Measurements from ENCODE around the gene PLA2G4D. TPM values are rescaled to one million over a fixed set of nuclear protein-coding genes. Genes with fewer than 3 reads are reported as not detected.

The PLA2G4D gene
- total RNA-seq, 1 donor from 2014 or later = 0.13 TPM

GRCh38 chr15:42020713-42021273 lies 73.6 kb downstream of the PLA2G4D start, which contains the start of gene PLA2G4E:
PLA2G4E (minus strand) TSS chr15:42021042; CDS start chr15:42021030, 12 bp downstream.
- no peak for DNase-seq (ENCODE audit: low spot score)

DNA sequence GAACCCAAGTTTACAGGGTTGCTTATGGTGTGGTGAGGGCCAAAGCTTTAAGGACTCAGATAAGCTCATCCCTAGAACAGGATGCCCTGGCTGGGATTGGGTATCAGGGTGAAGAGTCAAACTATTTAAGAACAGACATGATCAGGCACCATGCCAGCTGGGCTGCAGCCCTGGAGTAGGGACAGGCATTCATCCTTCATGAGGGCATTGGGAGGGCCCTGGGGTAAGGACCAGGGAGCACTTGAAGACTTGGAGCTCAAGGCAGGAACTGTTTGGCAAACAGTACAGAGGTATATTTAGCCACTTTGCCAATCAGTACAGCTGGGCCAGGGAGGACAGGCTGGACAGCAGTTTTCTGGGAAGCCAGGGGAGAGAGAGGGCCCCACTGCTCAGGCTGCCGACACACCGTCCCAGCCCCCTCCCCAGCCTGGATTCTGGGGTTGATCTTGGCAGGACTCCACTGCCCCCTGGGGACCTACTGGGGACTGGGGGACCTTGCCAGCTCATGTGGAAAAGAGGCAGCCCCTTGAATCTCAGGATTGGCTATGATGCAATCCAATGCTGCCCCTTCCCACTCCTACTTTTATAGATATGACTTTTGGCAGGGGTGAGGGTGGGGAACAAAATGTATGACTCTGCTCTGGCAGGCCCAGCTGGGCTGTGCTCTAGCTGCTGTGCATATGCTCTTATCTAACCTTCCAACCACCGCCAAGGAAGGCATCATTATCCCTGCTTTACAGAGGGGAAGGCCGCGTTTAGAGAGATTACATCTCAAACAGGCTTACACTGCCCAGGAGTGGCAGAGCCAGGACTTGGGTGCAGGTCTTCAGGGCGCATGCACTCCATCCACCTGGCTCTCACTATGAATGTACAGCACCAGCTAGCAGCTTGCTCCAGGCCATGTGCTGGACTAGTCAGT lies 75.8 kb downstream of the PLA2G4D start:
- DNase-seq (ENCODE audit: low spot score) = no peak

Other genes starting within 250 kb of the PLA2G4D start
- gene SPTBN5, start 200.5 kb downstream of the PLA2G4D start, total RNA-seq = 11.9 TPM
- gene EHD4, start 122.0 kb downstream of the PLA2G4D start, total RNA-seq = 64.1 TPM
- 0.34 TPM for gene PLA2G4E, start 73.5 kb downstream of the PLA2G4D start, total RNA-seq
- gene PLA2G4F, start 62.1 kb upstream of the PLA2G4D start, total RNA-seq = 47.8 TPM
- 96.7 TPM for gene VPS39, start 113.7 kb upstream of the PLA2G4D start, total RNA-seq
- gene GANC, start 178.6 kb upstream of the PLA2G4D start, total RNA-seq = 47.0 TPM
- gene TMEM87A, start 178.9 kb upstream of the PLA2G4D start, total RNA-seq = 87.4 TPM

Data from ureter (tissue), 1 donor.